Stimulated activated CD4-positive, alpha-beta T cell treated with anti-CD3 and anti-CD28 coated beads, Interleukin-4, amount 100 ng/mL, for 48 hours (primary cell): Measurements from ENCODE around the gene NID1.

ENCODE experiments used
- DNase-seq, 2 donors: peaks; one replicate each; pipeline ENCODE4 v3.0.0-alpha.2; 2020; ENCODE audit warnings: low read depth in 2 of 2

Gene NID1

GRCh38 chr1:235958021-235958420 lies 106.9 kb downstream of the NID1 start:
- DNase-seq = no peak

- DNase-seq = no peak
Observed at GRCh38 chr1:235955777-235956176, 109.1 kb downstream of the NID1 start.

GRCh38 chr1:235954306-235955283 lies 110.3 kb downstream of the NID1 start:
- DNase-seq = peak in 1 of 2 donors; percentile 11

- no peak for DNase-seq
Observed at GRCh38 chr1:235953801-235954200, 111.1 kb downstream of the NID1 start.

- peak in 1 of 2 donors; percentile 45 for DNase-seq
Observed at GRCh38 chr1:235952950-235953615, 111.8 kb downstream of the NID1 start.

GRCh38 chr1:235951661-235952060 lies 113.2 kb downstream of the NID1 start:
- DNase-seq = no peak

GRCh38 chr1:235950318-235950717 lies 114.6 kb downstream of the NID1 start:
- no peak for DNase-seq

GRCh38 chr1:235948774-235949427 lies 116.0 kb downstream of the NID1 start:
- DNase-seq = no peak

GRCh38 chr1:235947989-235948388 lies 116.9 kb downstream of the NID1 start:
- no peak for DNase-seq

- no peak for DNase-seq
Observed at GRCh38 chr1:235946571-235946981, 118.3 kb downstream of the NID1 start.

GRCh38 chr1:235945775-235946570 lies 118.9 kb downstream of the NID1 start:
- DNase-seq = no peak

GRCh38 chr1:235943581-235944114 lies 121.2 kb downstream of the NID1 start:
- DNase-seq = no peak

- no peak for DNase-seq
Observed at GRCh38 chr1:235942979-235943575, 121.8 kb downstream of the NID1 start.

GRCh38 chr1:235942625-235942934 lies 122.3 kb downstream of the NID1 start:
- no peak for DNase-seq

- DNase-seq = no peak
Observed at GRCh38 chr1:235941876-235942624, 122.8 kb downstream of the NID1 start.

GRCh38 chr1:235940285-235940684 lies 124.6 kb downstream of the NID1 start:
- no peak for DNase-seq

- DNase-seq = no peak
Observed at GRCh38 chr1:235939480-235939775, 125.5 kb downstream of the NID1 start.

GRCh38 chr1:235938709-235939479 lies 126.0 kb downstream of the NID1 start:
- no peak for DNase-seq

GRCh38 chr1:235937123-235937522 lies 127.8 kb downstream of the NID1 start:
- no peak for DNase-seq
